A549 (cell line): ENCODE measurements around the gene SLC22A17. TPM values are rescaled to one million over a fixed set of nuclear protein-coding genes. Genes with fewer than 3 reads are reported as not detected.
A peak's percentile ranks its signal among the peaks of the same experiment; 100 is the strongest.

ENCODE experiments used
- ATAC-seq, 2 experiments: fragments of 200-7000 bp in 1 of 2; fragments of >200 bp in 1 of 2; cut with Nextera tagmentation in 1 of 2; cut with Tn5 transposase in 1 of 2; 3 replicates each; pipeline versions ENCODE4 v1.8.0 to v1.9.1; 2018 to 2020; ENCODE audit warnings: mild to moderate bottlenecking in 1 of 2, moderate library complexity in 1 of 2
- CTCF ChIA-PET: fragments of 300-600 bp; sonication (Branson Sonifier 250); formaldehyde crosslinking; extraction: SDS; loops from one replicate; lab custom pipeline; 2021; ENCODE audit warnings: antibody characterized with exemption, inconsistent platforms; lab: Yijun Ruan, JAX
- POLR2A ChIA-PET: fragments of 350-600 bp; formaldehyde crosslinking; extraction: SDS; loops from one replicate; lab custom pipeline; 2021; ENCODE audit warnings: antibody characterized with exemption, inconsistent platforms; lab: Yijun Ruan, JAX
- DNase-seq, 2 experiments: peaks; one replicate each; pipeline versions ENCODE4 v3.0.0 to v3.0.0-alpha.2; 2011 to 2016; ENCODE audit warnings: low read depth in 1 of 2, low spot score in 1 of 2
- FAIRE-seq: peaks from 2 replicates; lab custom pipeline; 2011; peaks lifted over from hg19 to GRCh38; lab: Jason Lieb, UNC
- H3K27ac ChIP-seq, 2 experiments: fragments of >200 bp; sonication (Bioruptor Twin); formaldehyde crosslinking; 3 replicates each; pipeline ENCODE4 v1.5.1; 2016 to 2017
- H3K4me1 ChIP-seq: fragments of >200 bp; sonication (Bioruptor Twin); formaldehyde crosslinking; 3 replicates; pipeline ENCODE4 v1.6.1; 2016
- H3K4me2 ChIP-seq: fragments of >200 bp; sonication (Bioruptor Twin); formaldehyde crosslinking; 3 replicates; pipeline ENCODE4 v1.6.1; 2016
- H3K4me3 ChIP-seq: fragments of >200 bp; sonication (Bioruptor Twin); formaldehyde crosslinking; 3 replicates; pipeline ENCODE4 v1.5.1; 2016
- H3K9me3 ChIP-seq: fragments of >200 bp; sonication (Bioruptor Twin); formaldehyde crosslinking; 3 replicates; pipeline ENCODE4 v1.6.1; 2016
- BHLHE40 ChIP-seq: IDR thresholded peaks from 2 replicates; pipeline ENCODE4 v1.6.1; 2012; ENCODE audit warnings: low read depth, low read length, inconsistent platforms
- CBX2 ChIP-seq: fragments of 200-600 bp; sonication (generic); IDR thresholded peaks from 2 replicates; pipeline ENCODE4 v1.6.1; 2016; ENCODE audit warnings: low read depth, mild to moderate bottlenecking, borderline replicate concordance
- CBX8 ChIP-seq: fragments of 200-600 bp; sonication (generic); IDR thresholded peaks from 2 replicates; pipeline ENCODE4 v1.6.1; 2016
- CEBPB ChIP-seq, 2 experiments: fragments of >200 bp in 1 of 2; sonication (Bioruptor Twin) in 1 of 2; formaldehyde crosslinking in 1 of 2; IDR thresholded peaks; 2 replicates each; pipeline ENCODE4 v1.6.1; 2012 to 2016
- CHD2 ChIP-seq: fragments of 150-350 bp; IDR thresholded peaks from 2 replicates; pipeline ENCODE4 v1.6.1; 2014; ENCODE audit warnings: low read length; ENCODE audit not compliant: partially characterized antibody
- CHD4 ChIP-seq: fragments of 200-600 bp; sonication (generic); IDR thresholded peaks from 2 replicates; pipeline ENCODE4 v1.6.1; 2016; ENCODE audit warnings: antibody characterized with exemption, mild to moderate bottlenecking, borderline replicate concordance
- EHMT2 ChIP-seq: fragments of 200-600 bp; sonication (generic); IDR thresholded peaks from 2 replicates; pipeline ENCODE4 v1.6.1; 2016; ENCODE audit warnings: antibody characterized with exemption, low read depth, mild to moderate bottlenecking, moderate library complexity
- EP300 ChIP-seq, 2 experiments: fragments of >200 bp; sonication (Bioruptor Twin); formaldehyde crosslinking; IDR thresholded peaks; 2 replicates in 1 of 2; 3 replicates in 1 of 2; pipeline ENCODE4 v1.6.1; 2016 to 2017
- FOSB ChIP-seq: fragments of 250-450 bp; sonication (Bioruptor Pico); IDR thresholded peaks from 2 replicates; pipeline ENCODE4 v1.5.0; 2020; ENCODE audit warnings: mild to moderate bottlenecking, moderate library complexity
- FOSL2 ChIP-seq, 2 experiments: fragments of 450-650 bp in 1 of 2; fragments of >200 bp in 1 of 2; sonication (Bioruptor Twin) in 1 of 2; formaldehyde crosslinking; IDR thresholded peaks; 2 replicates each; pipeline versions ENCODE4 v1.5.0 to v1.6.1; 2016 to 2020; ENCODE audit warnings: mild to moderate bottlenecking in 1 of 2, moderate library complexity in 1 of 2
- GATA3 ChIP-seq: IDR thresholded peaks from 2 replicates; pipeline ENCODE4 v1.6.1; 2012; ENCODE audit warnings: borderline replicate concordance
- HDAC2 ChIP-seq: fragments of 200-600 bp; sonication (generic); IDR thresholded peaks from 2 replicates; pipeline ENCODE4 v1.6.1; 2016
- HEYL ChIP-seq: fragments of 250-450 bp; sonication (Bioruptor Pico); IDR thresholded peaks from 2 replicates; pipeline ENCODE4 v1.8.0; 2021; ENCODE audit warnings: mild to moderate bottlenecking, moderate library complexity
- HOXB5 ChIP-seq: fragments of 250-450 bp; sonication (Bioruptor Pico); IDR thresholded peaks from 2 replicates; pipeline ENCODE4 v1.5.0; 2020; ENCODE audit warnings: mild to moderate bottlenecking, moderate library complexity
- JUNB ChIP-seq: fragments of >200 bp; sonication (Bioruptor Twin); formaldehyde crosslinking; IDR thresholded peaks from 2 replicates; pipeline ENCODE4 v1.6.1; 2016
- KDM1A ChIP-seq: fragments of 200-600 bp; sonication (generic); IDR thresholded peaks from 2 replicates; pipeline ENCODE4 v1.6.1; 2016; ENCODE audit warnings: low read depth, mild to moderate bottlenecking
- KDM5A ChIP-seq: fragments of 200-600 bp; sonication (generic); IDR thresholded peaks from 2 replicates; pipeline ENCODE4 v1.6.1; 2016; ENCODE audit warnings: antibody characterized with exemption, mild to moderate bottlenecking
- MAFK ChIP-seq: fragments of 450-650 bp; IDR thresholded peaks from 2 replicates; pipeline ENCODE4 v1.6.1; 2014; ENCODE audit not compliant: partially characterized antibody
- NR3C1 ChIP-seq: fragments of >200 bp; sonication (Bioruptor Twin); formaldehyde crosslinking; IDR thresholded peaks from 3 replicates; pipeline ENCODE4 v1.6.1; 2017
- PHF8 ChIP-seq: fragments of 200-600 bp; sonication (generic); IDR thresholded peaks from 2 replicates; pipeline ENCODE4 v1.6.1; 2016; ENCODE audit warnings: low read depth, mild to moderate bottlenecking, antibody characterized with exemption, moderate library complexity, borderline replicate concordance
- RARB ChIP-seq: fragments of 250-450 bp; sonication (Bioruptor Pico); IDR thresholded peaks from 2 replicates; pipeline ENCODE4 v1.8.0; 2021; ENCODE audit warnings: mild to moderate bottlenecking, moderate library complexity
- RCOR1 ChIP-seq: fragments of 150-350 bp; IDR thresholded peaks from 2 replicates; pipeline ENCODE4 v1.6.1; 2014; ENCODE audit warnings: antibody characterized with exemption, low read length, low read depth
- RFX5 ChIP-seq: fragments of 450-650 bp; IDR thresholded peaks from 2 replicates; pipeline ENCODE4 v1.7.1; 2014; ENCODE audit warnings: antibody characterized with exemption, mild to moderate bottlenecking, moderate library complexity
- SMC3 ChIP-seq: fragments of >200 bp; sonication (Bioruptor Twin); formaldehyde crosslinking; IDR thresholded peaks from 3 replicates; pipeline ENCODE4 v1.6.1; 2018; ENCODE audit warnings: inconsistent platforms
- ZFP36 ChIP-seq: fragments of 450-650 bp; IDR thresholded peaks from 2 replicates; pipeline ENCODE4 v1.6.1; 2014; ENCODE audit warnings: borderline replicate concordance; ENCODE audit not compliant: partially characterized antibody
- ZNF302 ChIP-seq: fragments of 250-450 bp; sonication (Bioruptor Pico); IDR thresholded peaks from 2 replicates; pipeline ENCODE4 v1.9.0; 2021; ENCODE audit warnings: inconsistent platforms, mild to moderate bottlenecking, moderate library complexity
- WGBS: methylation state at CpG from one replicate; pipeline ENCODE4 v1.1.6; 2017; ENCODE audit errors: missing lambda C conversion rate; 5-methylcytosine and 5-hydroxymethylcytosine counted together
- polyA plus RNA-seq, 4 experiments: library from polyadenylated mRNA; depleted of rRNA in 3 of 4; stranded (reverse); fragments of >200 nt; fragmentation: RNase III in 1 of 4; extraction: RNeasy Plus Mini Kit Qiagen cat#74134 plus additional on column Dnase treatment in 1 of 4; gene quantifications; 2 replicates in 3 of 4; 3 replicates in 1 of 4; pipeline ENCODE4 v1.2.3, GENCODE V29; 2011 to 2017
- TF ChIP-seq, protein P1 (sequence below): fragments of >200 bp; sonication (Bioruptor Twin); formaldehyde crosslinking; IDR thresholded peaks from 3 replicates; pipeline ENCODE4 v1.6.1; 2016
- TF ChIP-seq, protein P2 (sequence below): fragments of 150-350 bp; IDR thresholded peaks from 2 replicates; pipeline ENCODE4 v1.6.1; 2014; ENCODE audit warnings: low read depth, mild to moderate bottlenecking, low read length
- TF ChIP-seq, protein P3 (sequence below): fragments of 450-650 bp; IDR thresholded peaks from 2 replicates; pipeline ENCODE4 v1.6.1; 2014; ENCODE audit warnings: antibody characterized with exemption

Gene SLC22A17
- polyA plus RNA-seq, 2 of the 4 experiments (the other 2 are of a cell fraction): 3.5 to 8.4 TPM

GRCh38 chr14:23365732-23366425, 13.2 kb upstream of the SLC22A17 start:
- H3K9me3 ChIP-seq: no peaks in the 10 kb centered on the region
- H3K4me3 ChIP-seq: no peak overlapping the region
- no peak overlapping the region for H3K27ac ChIP-seq
- POLR2A ChIA-PET: no interaction called here
- WGBS: 38% methylated on average over 16 of the region's 51 CpGs
- DNase-seq: no peak
- no peaks in the 10 kb centered on the region for H3K4me1 ChIP-seq
- TF ChIP-seq ZFP36 (no peak), CHD2 (no peak), HEYL (CRISPR knock-in tag) (no peak), CBX8 (no peak), RCOR1 (no peak), RARB (CRISPR knock-in tag) (no peak), KDM1A (no peak), PHF8 (no peak), CEBPB (IDR thresholded peaks at IDR 0.05) (no peak), ZNF302 (no peak), SMC3 (no peak), HOXB5 (CRISPR knock-in tag) (no peak), BHLHE40 (no peak), CBX2 (no peak), HDAC2 (no peak), RFX5 (no peak), FOSB (CRISPR knock-in tag) (no peak)
- TF ChIP-seq, protein P1, sequence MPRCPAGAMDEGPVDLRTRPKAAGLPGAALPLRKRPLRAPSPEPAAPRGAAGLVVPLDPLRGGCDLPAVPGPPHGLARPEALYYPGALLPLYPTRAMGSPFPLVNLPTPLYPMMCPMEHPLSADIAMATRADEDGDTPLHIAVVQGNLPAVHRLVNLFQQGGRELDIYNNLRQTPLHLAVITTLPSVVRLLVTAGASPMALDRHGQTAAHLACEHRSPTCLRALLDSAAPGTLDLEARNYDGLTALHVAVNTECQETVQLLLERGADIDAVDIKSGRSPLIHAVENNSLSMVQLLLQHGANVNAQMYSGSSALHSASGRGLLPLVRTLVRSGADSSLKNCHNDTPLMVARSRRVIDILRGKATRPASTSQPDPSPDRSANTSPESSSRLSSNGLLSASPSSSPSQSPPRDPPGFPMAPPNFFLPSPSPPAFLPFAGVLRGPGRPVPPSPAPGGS: no peak
- H3K4me2 ChIP-seq: peak overlapping the region; percentile 30; the same call in 2 of the 3 replicates
- no peak for ATAC-seq
- CTCF ChIA-PET: interaction anchor here (6.2 kb wide), 1 partner anchor 12 kb away, joined by 62 read pairs; the partner anchor contains the start of gene CMTM5
- no peak for FAIRE-seq

DNA sequence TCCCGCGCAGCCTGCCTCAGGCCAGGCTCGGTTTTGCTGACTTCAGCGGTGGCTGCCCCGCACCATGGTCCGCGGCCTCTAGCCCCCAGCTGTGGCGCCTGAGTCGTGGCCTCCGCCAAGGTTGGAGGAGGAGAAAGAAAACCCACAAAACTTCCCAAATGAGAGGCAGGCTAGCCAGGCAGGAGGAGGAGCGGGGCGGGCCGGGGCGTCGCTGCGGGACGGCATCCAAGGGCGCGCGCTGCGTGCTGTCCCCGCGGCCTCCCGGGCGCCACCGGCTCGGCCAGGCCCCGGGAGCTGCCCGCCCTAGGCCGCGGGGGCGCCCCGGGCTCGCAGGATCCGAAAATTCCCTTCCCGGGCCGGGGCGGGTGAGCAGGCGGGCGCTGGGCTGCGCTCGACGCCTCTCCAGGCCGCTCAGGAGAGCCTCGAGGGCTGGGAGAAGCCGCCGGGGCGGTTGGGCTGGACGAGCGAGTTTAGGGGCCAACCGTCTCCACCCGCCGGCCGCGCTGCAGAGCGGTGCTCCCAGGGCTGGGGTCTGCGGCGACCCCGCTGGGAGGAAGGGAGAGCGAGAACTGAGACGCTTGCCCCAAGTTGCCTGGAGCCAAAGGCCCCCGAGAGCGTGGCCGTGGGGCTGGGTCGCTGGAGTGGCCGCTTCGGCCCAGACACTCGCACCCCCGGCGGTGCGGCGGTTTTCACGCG, 12.5 kb upstream of the SLC22A17 start, which contains the start of gene EFS:
Gene EFS (minus strand): TSS at position 137 of the 696 bp plus-strand sequence. CDS start 147 bp downstream, outside the sequence.
- FAIRE-seq: no peak
- Histone ChIP-seq H3K4me3 (no peak within 1 kb of the TSS), H3K4me1 (no peaks in the 10 kb centered on the region), H3K9me3 (no peaks in the 10 kb centered on the region), H3K27ac (no peak within 1 kb of the TSS), H3K4me2 (peak within 1 kb of the TSS; percentile 30; the same call in 2 of the 3 replicates)
- TF ChIP-seq GATA3: no peak
- TF ChIP-seq MAFK: peak; percentile 10
- ATAC-seq: no peak
- no peak for DNase-seq
- WGBS: 40% methylated on average over 36 of the region's 74 CpGs
- ChIA-PET CTCF (interaction anchor here (6.2 to 9.6 kb wide), 2 partner anchors 12 to 13 kb away, joined by 62 to 80 read pairs; partner anchors contain the start of gene CMTM5), POLR2A (no interaction called here)

GRCh38 chr14:23364164-23365035, 11.7 kb upstream of the SLC22A17 start:
- Histone ChIP-seq H3K4me2 (no peak overlapping the region), H3K9me3 (no peaks in the 10 kb centered on the region), H3K4me3 (no peak overlapping the region), H3K27ac (no peak overlapping the region), H3K4me1 (no peaks in the 10 kb centered on the region)
- ChIA-PET CTCF (interaction anchor here (0.9 to 9.6 kb wide), 3 partner anchors 11 to 70 kb away, joined by 3 to 80 read pairs (median 9); partner anchors contain the start of genes CMTM5 and SLC22A17), POLR2A (no interaction called here)
- no peak for DNase-seq
- WGBS: 40% methylated on average over 20 of the region's 21 CpGs
- FAIRE-seq: no peak
- TF ChIP-seq, protein P2, sequence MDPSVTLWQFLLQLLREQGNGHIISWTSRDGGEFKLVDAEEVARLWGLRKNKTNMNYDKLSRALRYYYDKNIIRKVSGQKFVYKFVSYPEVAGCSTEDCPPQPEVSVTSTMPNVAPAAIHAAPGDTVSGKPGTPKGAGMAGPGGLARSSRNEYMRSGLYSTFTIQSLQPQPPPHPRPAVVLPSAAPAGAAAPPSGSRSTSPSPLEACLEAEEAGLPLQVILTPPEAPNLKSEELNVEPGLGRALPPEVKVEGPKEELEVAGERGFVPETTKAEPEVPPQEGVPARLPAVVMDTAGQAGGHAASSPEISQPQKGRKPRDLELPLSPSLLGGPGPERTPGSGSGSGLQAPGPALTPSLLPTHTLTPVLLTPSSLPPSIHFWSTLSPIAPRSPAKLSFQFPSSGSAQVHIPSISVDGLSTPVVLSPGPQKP: no peak
- TF ChIP-seq CBX2 (no peak), ZFP36 (no peak), HDAC2 (no peak), NR3C1 (no peak), CEBPB (IDR thresholded peaks at IDR 0.05) (no peak), CHD4 (no peak), KDM5A (no peak), EHMT2 (no peak), EP300 (IDR thresholded peaks at IDR 0.05) (no peak), SMC3 (no peak), FOSL2 (IDR thresholded peaks at IDR 0.05) (no peak), FOSL2 (CRISPR knock-in tag; IDR thresholded peaks at IDR 0.05) (no peak), BHLHE40 (no peak), JUNB (no peak)
- TF ChIP-seq, protein P3, sequence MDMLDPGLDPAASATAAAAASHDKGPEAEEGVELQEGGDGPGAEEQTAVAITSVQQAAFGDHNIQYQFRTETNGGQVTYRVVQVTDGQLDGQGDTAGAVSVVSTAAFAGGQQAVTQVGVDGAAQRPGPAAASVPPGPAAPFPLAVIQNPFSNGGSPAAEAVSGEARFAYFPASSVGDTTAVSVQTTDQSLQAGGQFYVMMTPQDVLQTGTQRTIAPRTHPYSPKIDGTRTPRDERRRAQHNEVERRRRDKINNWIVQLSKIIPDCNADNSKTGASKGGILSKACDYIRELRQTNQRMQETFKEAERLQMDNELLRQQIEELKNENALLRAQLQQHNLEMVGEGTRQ: no peak
- ATAC-seq: no peak; a peak in 1 of 6 replicates
